HG02840 (cell line): Measurements from ENCODE around the gene NPFF.

Experiments used
- ATAC-seq: cut with Tn5 transposase; IDR thresholded peaks from one replicate; pipeline ENCODE4 v1.9.1; 2021; ENCODE audit warnings: mild to moderate bottlenecking, moderate library complexity, moderate number of reproducible peaks; ENCODE audit not compliant: unreplicated experiment, low FRiP score

Gene NPFF

DNA sequence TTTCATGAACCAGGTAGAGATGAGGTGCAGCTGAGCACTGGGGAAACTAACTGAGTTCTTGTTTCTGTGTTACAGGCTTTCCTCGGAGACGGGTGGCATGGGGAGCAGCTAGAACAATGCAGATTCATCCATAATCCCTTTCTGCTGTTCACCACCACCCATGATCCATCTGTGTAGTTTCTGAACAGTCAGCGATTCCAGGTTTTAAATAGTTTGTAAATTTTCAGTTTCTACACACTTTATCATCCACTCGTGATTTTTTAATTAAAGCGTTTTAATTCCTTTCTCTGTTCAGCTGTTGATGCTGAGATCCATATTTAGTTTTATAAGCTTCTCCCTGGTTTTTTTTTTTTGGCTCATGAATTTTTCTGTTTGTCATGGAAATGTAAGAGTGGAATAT lies 28.0 kb downstream of the NPFF start:
- no peak for ATAC-seq

DNA sequence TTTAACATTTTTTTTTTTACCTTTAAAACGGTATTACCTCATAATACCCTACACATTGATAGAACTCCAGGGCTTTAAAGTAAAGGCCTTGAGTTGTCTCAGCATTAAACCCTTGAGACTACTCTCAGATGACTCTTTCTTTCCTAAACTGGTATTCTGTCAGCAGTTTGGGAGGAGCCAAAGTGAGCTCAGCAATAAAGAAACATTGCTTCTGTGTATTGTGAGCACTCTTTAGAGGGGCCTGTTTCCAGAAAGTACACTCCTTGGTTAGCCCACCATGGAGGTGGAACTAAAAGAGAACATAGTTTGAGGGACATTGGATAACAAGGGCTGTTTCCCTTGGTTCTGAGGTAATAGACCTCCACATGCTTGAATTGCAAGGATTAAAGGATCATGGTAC lies 28.4 kb downstream of the NPFF start:
- ATAC-seq, result no peak

DNA sequence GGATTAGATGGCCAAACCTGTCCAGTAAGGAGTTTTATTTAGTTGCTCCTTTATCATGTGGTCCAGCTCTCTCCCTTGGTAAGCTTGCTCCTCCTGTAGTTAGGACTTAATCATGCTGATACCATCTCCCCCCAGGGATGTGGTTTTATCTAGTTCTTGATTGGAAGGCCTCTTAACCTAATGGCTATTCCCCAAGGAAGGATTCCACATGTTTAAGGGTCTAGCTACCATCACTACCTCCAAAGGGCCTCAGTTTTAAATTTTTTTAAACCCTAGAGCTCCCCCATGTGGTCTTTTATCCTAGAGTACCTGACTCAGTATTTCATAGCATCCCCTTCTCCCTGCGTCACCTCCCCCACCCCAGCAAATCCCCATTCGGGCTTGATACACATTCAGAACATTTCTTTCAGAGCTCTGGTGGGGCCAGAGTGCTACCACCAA lies 30.5 kb downstream of the NPFF start:
- ATAC-seq, result no peak

DNA sequence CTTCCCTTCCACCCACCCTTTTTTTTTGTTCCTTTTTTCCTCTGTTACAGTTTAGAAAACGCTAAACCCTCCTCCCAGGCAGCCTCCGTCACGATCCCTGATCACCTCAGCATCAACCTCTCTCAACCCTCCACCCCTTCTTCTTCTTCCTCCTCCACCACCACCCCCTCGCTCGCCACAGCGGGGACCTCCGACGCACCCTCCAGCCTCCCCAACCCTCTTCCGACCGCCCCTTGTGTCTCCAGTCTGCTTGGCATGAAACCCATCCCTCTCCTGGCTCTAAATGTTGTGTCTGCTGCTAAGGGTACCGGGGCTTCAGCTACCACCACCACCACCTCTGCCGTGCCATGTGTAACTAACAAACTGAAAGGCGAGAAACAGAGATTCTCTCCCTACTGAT lies 32.5 kb downstream of the NPFF start:
- no peak for ATAC-seq

DNA sequence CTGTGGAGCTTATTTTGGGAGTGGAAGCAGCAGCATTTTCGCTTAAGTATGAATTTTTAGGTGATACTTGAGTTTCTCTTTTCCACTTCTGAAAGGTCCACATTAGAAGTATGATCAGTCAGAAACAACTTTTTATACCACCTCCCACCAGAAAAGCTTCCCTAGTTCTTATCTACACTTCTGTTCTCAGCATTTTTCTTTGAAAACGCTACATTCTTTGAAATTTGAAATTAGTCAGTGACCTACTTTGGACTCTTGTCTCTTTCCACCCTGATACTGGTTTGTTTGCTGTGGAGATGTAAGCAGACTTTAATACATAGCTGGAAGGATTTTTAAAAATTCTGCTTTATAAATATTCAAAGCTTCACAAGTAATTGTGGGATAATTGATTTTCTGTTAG lies 33.2 kb downstream of the NPFF start:
- no peak for ATAC-seq

DNA sequence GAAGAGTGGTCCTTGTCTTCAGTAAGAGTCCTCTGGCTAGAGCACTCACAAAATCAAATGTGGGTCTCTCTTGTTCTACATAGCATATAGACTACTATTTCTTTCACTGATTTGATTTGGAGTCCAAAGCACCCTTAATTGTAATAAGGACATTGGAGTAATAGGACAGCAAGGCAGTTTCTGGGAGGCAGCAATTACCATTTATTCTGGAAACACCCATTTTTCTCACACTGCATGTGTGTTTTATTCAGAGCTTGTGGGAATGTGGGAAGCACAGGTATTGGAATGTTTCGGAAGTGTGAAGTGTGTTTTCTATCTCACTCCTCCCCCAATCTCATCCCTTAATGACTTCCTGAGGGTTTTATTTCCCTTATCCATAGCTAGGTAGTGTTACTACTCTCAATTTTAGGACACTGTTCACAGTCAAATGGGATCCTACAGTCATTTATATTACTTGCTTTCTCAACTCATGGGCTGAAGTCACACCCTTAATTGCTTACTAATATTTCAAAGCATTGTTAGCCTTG lies 35.2 kb downstream of the NPFF start:
- ATAC-seq, result no peak

DNA sequence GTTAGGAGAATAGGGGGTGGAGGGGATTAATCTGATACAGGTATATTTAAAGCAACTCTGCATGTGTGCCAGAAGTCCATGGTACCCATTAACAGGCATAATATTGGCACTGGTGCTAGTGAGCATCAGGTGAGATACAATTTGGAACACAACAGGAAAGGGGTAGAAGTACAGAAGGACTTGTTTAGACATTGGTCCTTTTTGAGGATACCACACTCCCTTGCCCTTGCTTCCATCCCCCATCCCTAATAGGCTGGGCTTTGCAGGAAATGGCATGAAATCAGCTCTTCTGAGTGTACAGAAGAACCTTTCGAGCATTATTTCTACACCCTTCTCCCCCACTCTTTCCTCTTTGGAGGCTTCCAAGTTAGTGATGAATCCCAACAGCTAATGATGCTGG lies 39.0 kb downstream of the NPFF start:
- no peak for ATAC-seq

DNA sequence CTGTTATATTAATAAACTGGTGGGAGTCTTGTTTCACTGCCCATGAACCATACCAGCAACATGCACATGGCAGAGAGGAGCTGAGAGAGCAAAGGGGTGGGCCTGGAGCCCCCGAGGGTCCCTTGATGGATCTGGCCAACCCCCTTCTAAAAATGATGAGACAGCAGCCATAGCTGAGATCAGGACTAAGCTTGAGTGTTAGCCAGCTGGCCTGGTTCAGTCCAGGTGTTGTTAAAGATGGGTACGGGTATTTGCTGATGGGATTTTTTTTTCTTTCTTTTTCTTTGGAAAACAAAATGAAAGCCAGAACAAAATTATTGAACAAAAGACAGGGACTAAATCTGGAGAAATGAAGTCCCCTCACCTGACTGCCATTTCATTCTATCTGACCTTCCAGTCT lies 39.4 kb downstream of the NPFF start:
- ATAC-seq, result no peak

DNA sequence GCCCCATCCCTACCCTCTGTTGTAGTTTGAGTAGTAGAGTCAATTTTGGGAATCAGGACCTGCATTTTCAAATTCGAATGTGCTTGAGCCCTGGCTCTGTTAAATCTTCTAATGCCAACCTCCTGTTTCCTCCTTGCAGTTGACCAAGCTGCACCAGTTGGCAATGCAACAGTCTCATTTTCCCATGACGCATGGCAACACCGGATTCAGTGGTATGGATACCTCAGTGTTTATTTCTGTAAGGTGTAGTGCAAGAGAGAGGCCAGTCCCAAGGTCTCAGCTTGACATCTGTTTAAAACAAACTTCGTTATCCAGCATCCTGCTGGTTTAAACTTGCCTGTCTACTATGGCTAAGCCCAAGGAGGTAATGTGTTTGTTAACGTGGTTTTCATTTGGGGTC lies 40.2 kb downstream of the NPFF start:
- ATAC-seq, result no peak

DNA sequence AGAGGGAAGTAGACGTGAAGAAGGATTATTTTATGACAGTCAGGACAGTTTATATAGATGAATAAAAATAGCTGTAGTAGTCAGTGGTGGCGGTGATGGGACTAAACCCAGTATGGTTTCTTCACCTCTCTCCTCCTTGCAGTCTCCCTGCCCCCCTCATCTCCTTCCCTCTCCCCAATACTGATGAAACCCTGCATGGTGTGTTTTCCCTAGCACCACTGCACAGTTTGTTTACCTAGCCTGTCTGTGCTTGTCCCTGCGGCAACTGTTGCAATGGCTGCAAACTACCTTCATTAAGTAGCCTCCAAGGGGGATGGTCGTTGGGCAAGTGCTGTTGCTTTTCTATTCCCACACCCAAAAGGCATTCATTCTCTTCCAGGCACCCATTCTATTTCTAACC lies 40.6 kb downstream of the NPFF start:
- ATAC-seq, result no peak

DNA sequence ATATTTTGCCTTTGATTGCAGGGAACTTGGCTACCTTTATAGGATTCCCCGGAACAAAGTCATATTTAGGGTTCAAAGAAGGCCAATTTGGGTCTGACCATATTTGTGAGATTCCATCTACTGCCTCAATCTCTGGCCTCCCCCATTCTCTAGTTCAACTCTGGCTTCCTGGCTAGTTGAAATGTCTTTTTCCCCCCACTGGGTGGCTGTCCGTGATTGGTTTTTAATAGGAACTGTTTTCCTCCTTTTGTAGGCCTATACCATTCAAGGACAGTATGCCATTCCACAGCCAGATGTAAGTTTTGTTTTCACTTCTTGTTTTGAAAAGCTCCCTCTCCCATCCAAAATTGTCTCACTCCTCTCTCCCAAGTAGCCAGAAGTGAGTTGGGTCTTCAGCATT lies 41.6 kb downstream of the NPFF start:
- no peak for ATAC-seq

DNA sequence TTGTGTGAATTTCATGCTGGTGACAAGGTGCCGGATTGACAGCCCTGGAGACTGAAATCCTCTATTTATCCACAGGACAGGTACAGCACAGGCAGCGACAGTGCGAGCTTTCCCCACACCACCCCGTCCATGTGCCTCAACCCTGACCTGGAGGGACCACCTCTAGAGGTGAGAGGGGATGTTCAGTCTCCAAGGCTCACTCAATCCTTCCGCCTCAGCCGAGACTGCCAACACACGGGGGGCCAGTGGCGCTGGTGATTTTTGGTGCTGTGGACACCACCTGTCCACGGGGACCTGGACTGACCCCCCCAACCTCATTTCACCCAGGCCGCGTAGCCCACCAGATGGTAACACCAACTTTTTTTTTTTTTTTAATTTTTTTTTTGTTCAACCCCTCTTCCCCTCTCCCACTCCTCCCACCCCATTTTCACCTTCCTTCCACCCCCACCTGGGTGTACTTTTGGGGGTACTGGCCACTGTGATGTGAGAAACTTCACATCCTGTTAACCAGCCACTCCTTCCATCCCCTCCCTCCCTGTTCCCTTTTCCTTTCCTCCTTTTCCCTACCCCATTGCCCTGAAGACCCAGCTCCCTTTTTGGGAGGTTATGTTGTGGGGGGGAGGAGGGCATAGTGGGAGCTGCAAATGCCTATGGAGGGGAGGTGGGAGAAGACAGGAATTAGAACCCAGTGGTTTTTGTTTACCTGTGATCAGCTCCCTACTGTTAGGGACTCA lies 42.4 kb downstream of the NPFF start:
- ATAC-seq, result no peak

DNA sequence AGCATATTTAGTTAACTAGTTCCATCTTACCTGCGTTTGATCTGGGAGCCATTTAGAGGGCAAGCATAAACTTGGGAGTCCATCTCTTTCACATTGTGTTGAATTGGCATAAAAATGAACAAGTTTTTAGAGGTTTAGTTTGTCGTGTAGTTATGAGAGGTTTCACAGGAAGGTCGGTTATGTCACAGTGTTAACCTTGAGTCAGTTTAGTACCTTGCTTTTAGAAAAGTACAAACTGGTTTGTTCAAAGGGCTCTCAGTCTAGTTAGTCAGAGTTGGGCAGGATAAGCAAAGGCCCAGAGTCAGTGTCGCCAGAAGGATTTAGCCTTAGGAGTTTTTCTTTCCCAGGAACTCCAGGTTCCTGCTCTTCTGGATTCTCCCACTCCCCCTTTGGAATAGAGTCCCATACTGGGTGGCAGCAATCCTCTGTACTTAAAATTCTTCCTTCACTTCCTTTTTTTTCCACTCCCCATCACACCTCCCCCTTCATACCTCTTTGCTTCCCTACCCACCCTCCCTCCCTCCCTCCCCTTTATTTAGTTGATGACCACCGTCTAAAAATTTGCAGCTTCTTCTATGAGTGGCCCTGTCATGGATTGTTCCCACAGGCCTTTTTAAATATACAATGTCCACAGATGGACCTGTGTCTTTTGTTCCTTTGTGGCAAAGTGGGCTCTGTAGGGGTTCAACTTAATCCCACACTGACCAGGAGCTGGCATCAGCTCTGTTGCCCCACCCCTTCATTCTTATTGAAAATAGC lies 43.3 kb downstream of the NPFF start:
- ATAC-seq, result no peak

DNA sequence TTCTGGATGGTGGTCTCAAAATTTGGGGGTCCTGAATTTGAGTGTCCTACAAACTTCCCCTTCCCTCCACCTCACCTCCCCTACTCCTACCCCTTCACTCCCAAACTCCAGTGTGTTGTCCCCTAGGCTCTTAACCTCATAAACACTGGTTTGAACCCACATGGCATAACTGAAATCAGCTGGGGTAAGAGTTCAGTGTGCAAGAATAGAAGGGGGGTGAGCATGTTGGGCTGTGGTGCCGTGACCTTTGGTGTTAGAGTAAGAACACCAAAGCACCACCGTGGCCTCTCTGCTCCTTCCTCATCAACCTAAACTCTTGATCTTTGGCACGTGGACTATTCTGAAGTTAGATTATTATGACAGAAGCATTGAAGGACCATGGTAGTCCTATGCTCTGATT lies 44.3 kb downstream of the NPFF start:
- no peak for ATAC-seq

DNA sequence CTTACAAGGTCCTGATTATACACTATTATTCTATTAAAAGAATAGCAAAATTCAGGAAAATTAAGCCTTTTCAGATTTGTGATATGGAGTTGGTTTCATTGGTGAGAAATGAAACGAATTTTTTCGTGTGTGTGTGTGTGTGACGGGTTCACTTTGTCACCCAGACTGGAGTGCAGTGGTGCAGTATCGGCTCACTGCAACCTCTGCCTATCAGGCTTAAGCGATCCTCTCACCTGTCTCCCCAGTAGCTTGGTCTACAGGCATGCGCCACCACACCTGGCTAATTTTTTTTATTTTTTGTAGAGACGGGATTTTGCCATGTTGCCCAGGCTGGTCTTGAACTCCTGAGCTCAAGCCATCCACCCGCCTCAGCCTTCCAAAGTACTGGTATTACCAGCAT lies 45.7 kb downstream of the NPFF start:
- ATAC-seq, result no peak

DNA sequence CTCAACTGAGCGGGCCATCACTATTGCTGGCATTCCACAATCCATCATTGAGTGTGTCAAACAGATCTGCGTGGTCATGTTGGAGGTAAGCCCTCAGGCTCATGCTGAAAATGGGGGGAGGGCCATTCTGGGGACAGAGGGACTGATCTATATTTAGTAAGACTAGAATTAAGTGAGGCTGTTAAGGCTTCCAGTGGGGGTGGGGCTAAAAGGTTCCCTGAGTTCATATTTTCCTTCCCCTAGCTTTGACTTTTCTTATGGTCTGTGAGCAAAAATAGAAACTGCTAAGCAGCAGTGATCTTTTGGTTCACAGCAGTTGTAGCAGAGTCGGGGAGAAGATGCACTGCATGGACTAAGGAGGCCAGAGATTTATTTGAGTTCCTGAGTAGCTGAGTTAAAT lies 46.2 kb downstream of the NPFF start:
- no peak for ATAC-seq

DNA sequence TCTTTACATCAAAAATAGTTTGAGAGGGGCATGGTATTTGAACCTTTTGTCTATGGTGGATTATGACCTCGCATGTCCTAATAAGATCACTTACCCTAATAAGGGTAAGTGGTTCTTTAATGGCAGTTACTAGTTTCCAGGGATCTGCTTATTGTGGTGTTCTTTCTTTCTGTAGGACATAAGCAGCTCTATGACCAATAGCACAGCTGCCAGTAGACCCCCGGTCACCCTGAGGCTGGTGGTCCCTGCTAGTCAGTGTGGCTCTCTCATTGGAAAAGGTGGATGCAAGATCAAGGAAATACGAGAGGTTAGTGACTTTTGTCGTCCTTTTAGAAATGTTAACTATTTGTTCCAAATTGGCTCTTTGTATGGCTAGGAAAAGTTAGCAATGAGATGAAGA lies 48.2 kb downstream of the NPFF start:
- ATAC-seq, result no peak
